VCaP (cell line): ENCODE results near the gene ADAM33.

Experiments
- H3K27ac ChIP-seq: fragments of 450-650 bp; 2 replicates; pipeline ENCODE4 v1.5.1; 2017
- TF ChIP-seq, protein P1 (sequence below): fragments of 450-650 bp; conservative IDR thresholded peaks from 2 replicates; pipeline ENCODE4 v1.5.1; 2017; ENCODE audit warnings: mild to moderate bottlenecking, moderate library complexity

The ADAM33 gene

DNA sequence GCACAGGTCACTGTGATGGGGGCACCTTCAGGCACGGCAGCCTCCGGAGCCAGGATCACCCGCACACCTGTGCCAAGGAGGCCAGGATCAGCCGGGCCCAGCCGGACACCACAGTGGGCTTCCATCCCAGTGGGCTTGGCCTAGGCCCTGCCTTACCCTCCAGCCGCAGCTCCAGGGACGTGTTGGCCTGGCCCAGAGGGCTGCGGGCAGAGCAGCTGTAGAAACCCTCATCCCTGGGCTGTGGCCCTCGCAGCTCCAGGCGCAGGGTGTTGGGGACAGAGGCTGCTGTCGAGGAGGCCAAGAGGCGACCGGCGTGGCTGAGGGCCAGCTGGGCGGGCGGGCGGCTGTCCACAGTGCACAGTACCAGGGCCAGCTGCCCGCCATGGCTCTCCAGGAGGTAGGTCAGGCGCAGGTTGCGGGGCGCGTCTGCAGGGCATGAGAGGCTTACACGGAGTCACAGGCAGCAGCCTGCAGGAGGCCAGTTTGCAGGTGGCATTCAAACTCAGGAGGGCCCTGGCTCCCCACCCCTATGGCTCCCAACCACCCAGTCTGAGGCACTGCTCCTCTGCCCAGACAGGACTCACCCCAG lies 11.0 kb upstream of the ADAM33 start:
- TF ChIP-seq, protein P1, sequence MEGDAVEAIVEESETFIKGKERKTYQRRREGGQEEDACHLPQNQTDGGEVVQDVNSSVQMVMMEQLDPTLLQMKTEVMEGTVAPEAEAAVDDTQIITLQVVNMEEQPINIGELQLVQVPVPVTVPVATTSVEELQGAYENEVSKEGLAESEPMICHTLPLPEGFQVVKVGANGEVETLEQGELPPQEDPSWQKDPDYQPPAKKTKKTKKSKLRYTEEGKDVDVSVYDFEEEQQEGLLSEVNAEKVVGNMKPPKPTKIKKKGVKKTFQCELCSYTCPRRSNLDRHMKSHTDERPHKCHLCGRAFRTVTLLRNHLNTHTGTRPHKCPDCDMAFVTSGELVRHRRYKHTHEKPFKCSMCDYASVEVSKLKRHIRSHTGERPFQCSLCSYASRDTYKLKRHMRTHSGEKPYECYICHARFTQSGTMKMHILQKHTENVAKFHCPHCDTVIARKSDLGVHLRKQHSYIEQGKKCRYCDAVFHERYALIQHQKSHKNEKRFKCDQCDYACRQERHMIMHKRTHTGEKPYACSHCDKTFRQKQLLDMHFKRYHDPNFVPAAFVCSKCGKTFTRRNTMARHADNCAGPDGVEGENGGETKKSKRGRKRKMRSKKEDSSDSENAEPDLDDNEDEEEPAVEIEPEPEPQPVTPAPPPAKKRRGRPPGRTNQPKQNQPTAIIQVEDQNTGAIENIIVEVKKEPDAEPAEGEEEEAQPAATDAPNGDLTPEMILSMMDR = no peak
- no peak overlapping the region for H3K27ac ChIP-seq

DNA sequence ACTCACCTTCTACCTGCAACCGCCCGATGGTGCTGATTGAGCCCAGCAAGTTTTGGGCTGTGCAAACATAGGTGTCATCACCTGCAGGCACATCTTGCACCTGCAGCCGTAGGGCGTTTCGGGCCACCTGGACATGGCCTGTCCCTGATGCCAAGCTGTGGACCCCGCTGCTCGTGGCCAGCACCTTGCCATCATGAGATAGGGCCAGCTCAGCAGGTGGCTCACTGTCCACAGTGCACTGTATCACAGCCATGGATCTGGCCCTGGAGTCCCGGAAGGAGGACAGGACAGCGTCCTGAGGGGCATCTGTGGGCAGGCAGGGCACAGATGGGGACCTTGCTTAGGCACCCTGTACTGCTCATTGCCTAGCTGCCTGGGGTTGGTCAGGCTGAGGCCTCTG lies 10.1 kb upstream of the ADAM33 start:
- TF ChIP-seq, protein P1 = no peak

DNA sequence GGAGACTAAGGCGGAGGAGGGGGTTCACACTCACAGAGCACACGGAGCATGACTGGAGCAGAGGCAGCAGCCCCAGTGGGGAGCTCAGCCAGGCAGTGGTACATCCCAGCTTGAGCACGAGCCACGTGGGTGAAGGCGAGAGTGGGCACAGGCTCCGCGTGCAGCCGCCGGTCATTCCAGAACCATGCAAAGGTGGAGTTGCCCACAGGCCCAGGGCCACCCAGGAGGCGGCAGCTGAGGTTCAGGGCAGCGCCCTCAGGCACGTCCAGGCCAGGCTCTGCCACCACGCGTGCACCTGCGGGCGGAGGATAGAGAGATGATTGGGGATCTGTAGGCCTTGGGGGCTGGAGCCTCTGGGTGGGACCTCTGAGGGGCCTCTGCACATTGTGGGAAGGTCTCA lies 9.5 kb upstream of the ADAM33 start:
- H3K27ac ChIP-seq = no peak overlapping the region
- TF ChIP-seq, protein P1 = no peak

More for the DNA sequence above, 10.1 kb upstream of the ADAM33 start:
- H3K27ac ChIP-seq = no peak overlapping the region

DNA sequence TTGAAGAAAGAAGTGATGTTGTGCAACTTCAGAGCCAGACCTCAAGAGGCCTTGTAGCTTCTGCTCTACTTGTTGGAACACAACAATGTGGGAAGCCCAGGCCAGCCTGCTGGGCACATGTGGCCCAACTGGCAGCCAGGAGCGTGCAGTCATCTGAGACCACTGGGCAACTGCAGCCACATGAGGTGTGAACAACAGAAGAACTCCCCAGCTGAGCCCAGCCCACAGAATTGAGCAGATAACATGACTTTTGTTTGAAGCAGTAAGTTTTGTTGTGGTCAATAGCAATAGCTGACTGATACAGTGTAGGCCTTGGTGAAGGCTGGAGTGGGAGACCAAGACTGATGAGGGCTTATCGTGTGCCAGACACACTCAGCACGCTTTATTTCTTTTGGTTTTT lies 8.6 kb upstream of the ADAM33 start:
- TF ChIP-seq, protein P1 = no peak
- no peak overlapping the region for H3K27ac ChIP-seq

DNA sequence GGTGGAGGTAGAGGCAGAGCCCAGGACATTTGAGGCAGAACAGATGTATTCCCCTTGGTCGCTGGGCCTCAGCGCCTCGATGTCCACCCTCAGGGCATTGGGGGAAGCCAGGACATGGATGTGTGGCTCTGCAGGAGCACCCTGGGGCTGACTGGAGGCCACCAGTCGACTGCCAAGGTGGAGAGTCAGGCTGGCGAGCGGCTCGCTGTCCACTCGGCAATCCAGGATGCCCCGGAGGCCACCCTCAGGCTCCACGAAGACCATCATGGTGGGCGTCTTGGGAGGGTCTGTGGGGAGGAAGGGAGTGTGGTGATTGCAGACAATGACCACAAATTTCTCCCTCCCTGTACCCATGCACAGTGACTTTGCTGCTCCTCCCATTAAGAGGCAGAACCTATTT lies 8.2 kb upstream of the ADAM33 start:
- H3K27ac ChIP-seq = no peak overlapping the region
- TF ChIP-seq, protein P1 = no peak

DNA sequence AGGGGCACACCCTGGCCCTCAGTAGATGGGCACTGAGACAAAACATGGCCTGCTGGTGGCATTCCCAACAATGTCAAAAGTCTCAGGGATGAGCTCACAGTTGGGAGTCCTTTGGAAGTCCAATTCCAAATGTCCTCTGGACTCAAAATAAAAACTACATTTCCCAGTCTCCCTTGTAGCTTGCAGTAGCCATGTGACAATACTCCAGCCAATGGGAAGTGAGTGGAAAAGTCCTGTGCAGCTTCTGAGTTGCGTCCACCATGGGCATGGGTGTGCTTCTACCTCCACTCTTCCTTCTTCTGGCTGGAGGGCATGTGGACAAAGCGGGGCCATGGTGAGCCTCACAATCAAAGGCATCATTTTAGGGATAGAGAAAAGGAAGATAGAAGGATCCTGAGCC lies 5.8 kb upstream of the ADAM33 start:
- H3K27ac ChIP-seq = no peak overlapping the region
- TF ChIP-seq, protein P1 = no peak

DNA sequence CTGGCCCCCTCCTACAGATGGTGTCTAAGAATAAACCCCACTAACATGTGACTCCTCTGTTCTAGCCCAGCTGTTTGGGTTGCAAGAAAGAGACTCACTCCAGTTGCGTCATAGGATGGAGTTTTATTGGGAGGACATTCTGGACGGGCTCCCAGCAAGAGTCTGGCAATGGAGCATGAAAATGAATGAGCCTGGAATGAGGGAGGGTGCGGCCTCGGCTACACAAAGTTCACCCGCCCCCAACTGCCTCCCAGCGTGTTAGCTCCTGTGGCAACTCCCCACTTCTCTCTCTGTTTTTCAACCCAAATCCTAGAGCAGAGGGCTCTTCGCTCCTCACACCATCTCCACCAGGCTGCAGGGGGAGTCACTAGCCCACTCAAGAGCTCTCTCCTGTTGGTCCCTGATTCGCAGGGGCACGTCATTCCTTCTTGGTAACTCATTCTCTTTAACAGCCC lies 5.1 kb upstream of the ADAM33 start:
- TF ChIP-seq, protein P1 = no peak
- H3K27ac ChIP-seq = no peak overlapping the region
